Stimulated activated CD4-positive, alpha-beta T cell treated with anti-CD3 and anti-CD28 coated beads, Interleukin-15, amount 100 ng/mL, for 1 hour (primary cell): ENCODE results near the gene PRKN.

Experiments used
- DNase-seq, 2 donors: peaks; one replicate each; pipeline ENCODE4 v3.0.0-alpha.2; 2020; ENCODE audit warnings: low read depth in 1 of 2, low spot score in 1 of 2

Gene PRKN

GRCh38 chr6:161686655-161687054 is 1040.9 kb downstream of the PRKN start:
- DNase-seq, result no peak

GRCh38 chr6:161684731-161685475 is 1042.7 kb downstream of the PRKN start:
- no peak for DNase-seq

GRCh38 chr6:161683400-161683799 is 1044.2 kb downstream of the PRKN start:
- no peak for DNase-seq

- no peak for DNase-seq
Observed at GRCh38 chr6:161682982-161683381, 1044.6 kb downstream of the PRKN start.

- DNase-seq, result no peak
Observed at GRCh38 chr6:161679980-161680538, 1047.5 kb downstream of the PRKN start.

- no peak for DNase-seq
Observed at GRCh38 chr6:161677188-161677587, 1050.4 kb downstream of the PRKN start.

- no peak for DNase-seq
Observed at GRCh38 chr6:161676586-161676985, 1051.0 kb downstream of the PRKN start.

GRCh38 chr6:161674930-161675682 is 1052.5 kb downstream of the PRKN start:
- no peak for DNase-seq

GRCh38 chr6:161673026-161673425 is 1054.5 kb downstream of the PRKN start:
- no peak for DNase-seq

GRCh38 chr6:161671117-161671516 is 1056.4 kb downstream of the PRKN start:
- no peak for DNase-seq

- no peak for DNase-seq
Observed at GRCh38 chr6:161668665-161669064, 1058.9 kb downstream of the PRKN start.

- no peak for DNase-seq
Observed at GRCh38 chr6:161667957-161668356, 1059.6 kb downstream of the PRKN start.

GRCh38 chr6:161663682-161664081 is 1063.9 kb downstream of the PRKN start:
- DNase-seq, result no peak

GRCh38 chr6:161660666-161661571 is 1066.6 kb downstream of the PRKN start:
- no peak for DNase-seq

- no peak for DNase-seq
Observed at GRCh38 chr6:161658211-161658610, 1069.4 kb downstream of the PRKN start.

- no peak for DNase-seq
Observed at GRCh38 chr6:161654209-161654608, 1073.4 kb downstream of the PRKN start.

GRCh38 chr6:161651949-161652348 is 1075.6 kb downstream of the PRKN start:
- no peak for DNase-seq

GRCh38 chr6:161649841-161650240 is 1077.7 kb downstream of the PRKN start:
- DNase-seq, result no peak

GRCh38 chr6:161649068-161649467 is 1078.5 kb downstream of the PRKN start:
- DNase-seq, result no peak

- no peak for DNase-seq
Observed at GRCh38 chr6:161647234-161647633, 1080.3 kb downstream of the PRKN start.

GRCh38 chr6:161644521-161644920 is 1083.0 kb downstream of the PRKN start:
- no peak for DNase-seq
